Renal pelvis (tissue), 12 donors: ENCODE data around the gene TBX3. TPM values are rescaled to one million over a fixed set of nuclear protein-coding genes. Genes with fewer than 3 reads are reported as not detected.
"Not testable (repeated sequence)": the region's sequence is repeated elsewhere in the genome, so short reads cannot be mapped to it uniquely, and the experiment has no call there.

ENCODE experiments used
- DNase-seq: peaks from one replicate; pipeline ENCODE4 v3.0.0-alpha.2; 2013
- long read RNA-seq, 16 experiments: transcript quantifications; one replicate each; lab custom pipeline, GENCODE V29; 2026
- polyA plus RNA-seq, 3 donors: library from polyadenylated mRNA; unstranded; fragments of 120-200 nt; gene quantifications; one replicate each; pipeline ENCODE4 v1.2.1, GENCODE V29; 2013; ENCODE audit not compliant: insufficient read length in 3 of 3

The TBX3 gene
- polyA plus RNA-seq, result 10 to 100 TPM; 74.4 to 86.6 (median 77.6) TPM
- long read RNA-seq, donor 1, full-length matches to known transcripts, result 11 of 11 reads
- long read RNA-seq, donor 1, partial matches to known transcripts, result 0 of 11 reads
- long read RNA-seq, donor 1, other reads (novel, unspliced or antisense), result 0 of 11 reads
- long read RNA-seq, donor 2, full-length matches to known transcripts, result 10 of 118 reads
- long read RNA-seq, donor 2, partial matches to known transcripts, result 108 of 118 reads
- long read RNA-seq, donor 2, other reads (novel, unspliced or antisense), result 0 of 118 reads
- long read RNA-seq, donor 3, full-length matches to known transcripts, result 9 of 18 reads
- long read RNA-seq, donor 3, partial matches to known transcripts, result 9 of 18 reads
- long read RNA-seq, donor 3, other reads (novel, unspliced or antisense), result 0 of 18 reads
- long read RNA-seq, donor 4, full-length matches to known transcripts, result 9 of 14 reads
- long read RNA-seq, donor 4, partial matches to known transcripts, result 5 of 14 reads
- long read RNA-seq, donor 4, other reads (novel, unspliced or antisense), result 0 of 14 reads
- long read RNA-seq, donor 5, partial matches to known transcripts, result 11 of 14 reads
- long read RNA-seq, donor 5, other reads (novel, unspliced or antisense), result 0 of 14 reads
- long read RNA-seq, donor 6, full-length matches to known transcripts, result 12 of 12 reads
- long read RNA-seq, donor 6, partial matches to known transcripts, result 0 of 12 reads
- long read RNA-seq, donor 6, other reads (novel, unspliced or antisense), result 0 of 12 reads
- long read RNA-seq, donor 7, full-length matches to known transcripts, result 19 of 96 reads
- long read RNA-seq, donor 7, partial matches to known transcripts, result 77 of 96 reads
- long read RNA-seq, donor 7, other reads (novel, unspliced or antisense), result 0 of 96 reads
- long read RNA-seq, donor 8, partial matches to known transcripts, result 0 of 2 reads
- long read RNA-seq, donor 8, other reads (novel, unspliced or antisense), result 0 of 2 reads
- long read RNA-seq, donor 9, full-length matches to known transcripts, result 7 of 23 reads
- long read RNA-seq, donor 9, partial matches to known transcripts, result 16 of 23 reads
- long read RNA-seq, donor 9, other reads (novel, unspliced or antisense), result 0 of 23 reads
- long read RNA-seq, donor 10, full-length matches to known transcripts, result 9 of 35 reads
- long read RNA-seq, donor 10, partial matches to known transcripts, result 26 of 35 reads
- long read RNA-seq, donor 10, other reads (novel, unspliced or antisense), result 0 of 35 reads
- long read RNA-seq, donor 11, full-length matches to known transcripts, result 9 of 30 reads
- long read RNA-seq, donor 11, partial matches to known transcripts, result 21 of 30 reads
- long read RNA-seq, donor 11, other reads (novel, unspliced or antisense), result 0 of 30 reads
- long read RNA-seq, donor 12, full-length matches to known transcripts, result 18 of 38 reads
- long read RNA-seq, donor 12, partial matches to known transcripts, result 20 of 38 reads
- long read RNA-seq, donor 12, other reads (novel, unspliced or antisense), result 0 of 38 reads
- long read RNA-seq, donor 13, full-length matches to known transcripts, result 7 of 17 reads
- long read RNA-seq, donor 13, partial matches to known transcripts, result 10 of 17 reads
- long read RNA-seq, donor 13, other reads (novel, unspliced or antisense), result 0 of 17 reads
- long read RNA-seq, donor 14, result 0 reads
- long read RNA-seq, donor 15, full-length matches to known transcripts, result 19 of 19 reads
- long read RNA-seq, donor 15, partial matches to known transcripts, result 0 of 19 reads
- long read RNA-seq, donor 15, other reads (novel, unspliced or antisense), result 0 of 19 reads
- long read RNA-seq, donor 16, full-length matches to known transcripts, result 13 of 27 reads
- long read RNA-seq, donor 16, partial matches to known transcripts, result 14 of 27 reads
- long read RNA-seq, donor 16, other reads (novel, unspliced or antisense), result 0 of 27 reads

DNA sequence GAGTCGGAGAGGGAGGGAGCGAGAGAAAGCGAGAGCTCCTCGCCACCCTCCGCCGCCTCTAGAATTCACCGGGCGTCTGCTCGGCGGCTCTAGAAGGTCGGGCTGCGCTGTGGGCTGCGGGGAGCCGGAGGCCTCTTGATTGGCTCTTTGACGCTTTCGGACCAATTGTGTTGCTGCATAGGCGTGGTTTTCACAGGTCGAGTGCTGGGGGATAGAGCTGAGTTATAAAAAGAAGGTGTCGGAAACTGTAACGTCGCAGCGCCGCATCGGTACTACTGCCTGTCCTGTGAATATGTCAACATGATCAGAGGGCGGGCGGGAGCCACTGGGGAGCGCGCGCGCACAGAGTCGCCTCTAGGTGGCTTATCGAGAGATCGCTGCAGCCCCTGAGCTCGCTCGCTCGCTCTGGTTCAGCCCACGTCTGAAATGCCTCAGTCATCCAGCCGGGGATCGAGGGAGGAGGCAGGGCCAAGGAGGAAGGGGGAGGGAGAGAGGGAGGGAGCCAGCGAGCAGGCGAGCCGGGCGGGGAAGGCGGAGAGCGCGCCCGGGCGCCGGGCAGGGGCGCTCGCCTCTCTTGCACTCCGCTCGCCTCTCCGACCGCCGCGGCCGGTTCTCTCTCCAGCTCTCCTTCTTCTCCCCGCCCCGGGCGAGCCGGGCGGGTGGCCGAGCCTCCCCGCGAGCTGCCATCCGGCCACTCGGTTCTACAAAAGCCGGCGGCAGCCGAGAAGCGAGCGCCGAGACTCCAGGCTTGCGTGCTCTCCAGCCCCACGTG, at the start of gene TBX3:
TSS of gene TBX3 (minus strand) at position 78 of the 772 bp plus-strand sequence. CDS start 975 bp downstream, outside the sequence.
- peak; percentile 97 for DNase-seq

DNA sequence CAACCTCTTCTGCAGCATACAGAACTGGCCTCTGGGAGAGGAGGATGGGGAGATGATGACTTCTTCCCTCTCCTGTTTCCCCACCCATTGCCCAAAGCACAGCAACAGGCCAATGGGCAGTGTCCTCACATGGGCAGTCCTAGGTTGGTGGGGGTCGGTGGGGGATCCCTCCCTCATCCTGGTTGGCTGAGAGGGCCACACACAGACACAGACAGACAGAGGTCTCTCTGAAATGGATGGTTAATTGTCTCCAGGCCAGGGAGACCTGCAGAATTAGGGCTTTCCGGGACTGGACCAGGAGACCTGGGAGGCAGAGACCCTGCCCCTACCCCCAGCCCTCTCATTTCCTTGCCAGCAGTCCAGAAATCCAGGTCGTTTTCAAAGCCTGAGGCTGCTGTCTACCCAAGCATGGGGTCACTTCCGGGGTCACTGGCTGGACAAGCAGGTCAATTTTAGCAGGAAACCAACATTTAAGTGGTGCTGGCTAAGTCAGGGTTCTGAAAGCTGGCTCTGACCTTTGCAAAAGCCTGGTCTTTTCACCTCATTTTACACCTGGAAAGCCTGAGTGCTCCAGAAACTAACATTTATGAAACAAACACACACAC, 48.6 kb upstream of the TBX3 start:
- no peak for DNase-seq

DNA sequence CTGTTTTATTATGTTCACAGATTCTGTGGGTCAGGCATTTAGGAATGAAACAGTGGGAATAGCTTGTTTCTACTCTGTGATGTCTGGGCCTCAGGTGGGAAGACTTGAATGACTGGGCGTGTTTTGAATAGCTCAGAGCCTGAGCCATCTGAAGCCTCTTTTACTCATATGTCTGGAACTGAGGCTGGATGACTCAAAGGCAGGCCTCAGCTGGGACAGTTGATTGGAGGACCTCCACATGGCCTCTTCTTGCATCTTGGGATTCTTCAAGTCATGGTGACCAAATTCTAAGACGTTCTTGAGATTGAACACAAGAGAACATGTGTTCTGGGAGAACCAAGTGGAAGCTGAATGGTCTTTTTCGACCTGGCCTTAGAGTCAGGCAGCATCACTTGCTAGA, 45.8 kb upstream of the TBX3 start:
- DNase-seq, result no peak

DNA sequence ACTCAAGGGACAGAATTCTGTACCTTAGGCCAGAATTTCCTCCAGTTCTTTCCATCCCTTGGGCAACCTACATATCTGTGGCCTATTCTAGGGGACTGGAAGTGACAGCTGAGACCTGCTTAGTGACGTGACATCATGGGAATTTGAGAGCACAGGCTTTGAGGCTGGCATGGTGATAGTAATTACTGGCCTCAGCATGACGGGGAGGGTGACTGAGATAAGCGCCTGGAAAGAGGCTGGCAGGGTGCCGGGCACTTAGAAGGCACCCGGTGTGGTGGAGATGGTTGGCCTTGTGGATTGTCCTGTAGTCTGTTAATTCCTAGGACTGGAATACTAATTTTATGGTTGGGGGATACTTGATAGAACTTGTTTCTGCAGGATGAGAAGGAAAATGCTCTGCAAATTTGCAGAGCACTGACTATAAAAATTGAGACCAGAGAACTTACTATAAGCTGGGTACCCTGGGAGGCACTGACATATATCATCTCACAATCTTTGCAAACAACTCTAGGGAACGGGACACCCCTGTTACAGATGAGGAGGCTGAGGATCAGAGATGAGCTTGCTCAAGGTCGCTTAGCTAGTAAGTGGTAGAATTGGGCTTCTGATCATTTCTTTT, 42.2 kb upstream of the TBX3 start:
- DNase-seq, result no peak

DNA sequence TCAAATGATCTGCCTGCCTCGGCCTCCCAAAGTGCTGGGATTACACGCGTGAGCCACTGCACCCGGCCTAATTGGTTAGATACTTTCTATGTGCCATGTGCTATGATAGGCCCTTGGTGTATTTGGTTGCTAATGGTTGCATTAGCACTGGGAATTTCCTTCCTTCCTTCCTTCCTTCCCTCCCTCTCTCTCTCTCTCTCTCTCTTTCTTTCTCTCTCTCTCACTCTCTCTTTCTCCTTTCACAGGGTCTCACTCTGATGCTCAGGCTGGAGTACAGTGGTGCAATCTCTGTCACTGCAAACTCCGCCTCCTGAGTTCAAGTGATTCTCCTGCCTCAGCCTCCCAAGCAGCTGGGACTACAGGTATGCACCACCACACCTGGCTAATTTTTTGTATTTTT, 38.2 kb upstream of the TBX3 start:
- not testable (repeated sequence) for DNase-seq

DNA sequence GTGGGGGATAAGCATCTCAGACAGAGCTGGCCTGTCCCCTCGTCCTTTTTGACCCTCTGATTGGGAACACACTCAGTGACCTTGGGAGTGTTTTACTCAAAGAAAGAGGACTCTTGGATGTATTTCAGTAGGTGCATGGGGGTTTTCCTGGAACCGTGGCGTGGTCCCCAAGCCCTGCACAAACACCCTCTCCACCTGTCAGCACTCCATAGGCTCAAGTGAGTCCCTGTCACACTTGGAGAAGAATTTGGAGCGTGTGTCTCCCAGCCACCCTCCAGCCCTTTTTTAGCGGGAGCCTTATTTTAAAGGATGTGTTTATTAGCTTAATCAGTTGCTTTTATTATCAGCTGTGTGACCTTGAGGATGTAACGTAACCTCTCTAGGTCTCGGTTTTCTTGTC, 37.3 kb upstream of the TBX3 start:
- no peak for DNase-seq

DNA sequence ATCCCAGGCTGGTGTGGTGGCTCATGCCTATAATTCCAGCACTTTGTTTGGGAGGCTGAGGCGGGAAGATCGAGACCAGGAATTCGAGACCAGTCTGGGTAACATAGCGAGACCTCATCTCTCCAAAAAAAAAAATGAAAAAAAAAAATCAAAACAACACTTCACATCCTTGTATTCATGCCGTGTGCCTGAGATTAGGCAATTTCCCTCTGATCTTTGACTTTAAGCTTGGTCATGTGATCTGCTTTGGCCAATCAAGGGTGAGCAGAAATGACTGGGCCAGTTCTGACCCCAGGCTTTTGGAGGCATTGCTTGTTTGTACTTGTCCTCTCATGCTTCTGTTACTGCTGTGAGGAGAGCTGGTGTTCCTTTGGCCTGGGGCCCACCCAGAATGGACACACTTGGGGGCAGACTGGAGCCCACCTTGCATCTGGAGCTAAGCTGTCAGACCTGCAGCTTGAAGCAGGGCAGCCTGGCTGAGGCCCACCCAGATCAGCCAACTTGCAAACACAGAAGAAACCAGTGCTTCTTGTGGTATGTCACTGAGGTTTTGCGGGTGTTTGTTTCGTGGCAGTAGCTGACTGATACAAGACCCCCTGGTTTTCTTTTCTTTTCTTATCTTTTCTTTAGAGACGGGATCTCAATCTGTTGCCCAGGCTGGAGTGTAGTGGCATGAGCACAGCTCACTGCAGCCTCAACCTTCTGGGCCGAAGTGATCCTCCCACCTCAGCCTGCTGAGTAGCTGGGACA, 29.7 kb upstream of the TBX3 start:
- no peak for DNase-seq

DNA sequence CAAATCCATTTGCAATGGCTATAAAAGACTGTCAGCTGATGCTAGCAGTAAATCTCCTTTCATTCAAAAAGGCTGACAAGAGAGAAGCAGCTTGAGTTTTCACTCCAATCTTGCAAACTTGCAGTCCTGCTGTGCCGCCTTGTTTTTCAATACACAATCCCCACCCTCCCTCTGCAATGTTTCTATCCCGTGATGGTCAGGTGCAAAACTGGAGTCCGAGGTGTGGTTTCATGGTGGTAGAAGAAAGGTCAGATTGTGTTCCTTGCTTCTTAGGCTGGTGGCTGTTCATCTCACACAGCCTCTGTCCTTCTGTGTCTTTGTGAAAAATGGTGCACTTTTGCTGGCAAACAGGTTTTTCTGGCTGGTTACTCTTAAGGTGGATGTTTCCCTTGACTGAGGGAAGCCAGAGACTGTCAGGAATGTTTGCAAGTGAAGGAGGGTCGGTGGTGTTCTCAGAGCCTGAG, 27.7 kb upstream of the TBX3 start:
- DNase-seq, result no peak

DNA sequence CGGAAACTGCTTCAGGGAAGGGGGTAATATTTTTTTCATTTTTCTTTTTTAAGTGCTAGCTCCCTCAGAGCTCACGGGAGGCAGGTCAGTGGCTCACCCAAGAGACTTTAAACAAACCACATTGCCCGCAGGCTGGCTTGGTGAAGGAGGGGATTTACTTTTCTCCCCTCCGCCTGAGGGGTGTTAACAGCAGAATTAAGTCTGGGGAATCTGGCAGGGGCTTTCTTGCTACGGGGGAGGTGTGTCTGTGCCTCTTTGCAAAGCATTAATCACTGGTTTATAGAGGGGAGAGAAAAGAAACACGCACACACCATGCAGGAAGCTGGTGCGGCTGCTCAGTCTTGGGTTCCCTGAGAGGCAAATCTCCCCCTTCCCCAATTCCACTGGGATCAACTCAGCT, 26.2 kb upstream of the TBX3 start:
- no peak for DNase-seq

DNA sequence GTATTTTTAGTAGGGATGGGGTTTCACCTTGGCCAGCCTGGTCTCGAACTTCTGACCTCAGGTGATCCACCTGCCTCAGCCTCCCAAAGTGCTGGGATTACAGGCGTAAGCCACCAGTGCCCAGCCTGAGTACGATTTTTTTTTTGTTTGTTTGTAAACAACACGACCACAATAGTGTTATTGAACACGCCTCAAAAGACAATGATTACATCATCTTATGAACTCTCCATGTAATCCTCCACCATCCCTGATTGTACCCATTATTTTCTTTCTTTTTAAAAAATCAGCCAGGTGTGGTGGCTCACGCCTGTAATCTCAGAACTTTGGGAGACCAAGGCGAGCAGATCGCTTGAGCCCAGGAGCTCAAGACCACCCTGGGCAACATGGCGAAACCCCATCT, 25.1 kb upstream of the TBX3 start:
- DNase-seq, result no peak

DNA sequence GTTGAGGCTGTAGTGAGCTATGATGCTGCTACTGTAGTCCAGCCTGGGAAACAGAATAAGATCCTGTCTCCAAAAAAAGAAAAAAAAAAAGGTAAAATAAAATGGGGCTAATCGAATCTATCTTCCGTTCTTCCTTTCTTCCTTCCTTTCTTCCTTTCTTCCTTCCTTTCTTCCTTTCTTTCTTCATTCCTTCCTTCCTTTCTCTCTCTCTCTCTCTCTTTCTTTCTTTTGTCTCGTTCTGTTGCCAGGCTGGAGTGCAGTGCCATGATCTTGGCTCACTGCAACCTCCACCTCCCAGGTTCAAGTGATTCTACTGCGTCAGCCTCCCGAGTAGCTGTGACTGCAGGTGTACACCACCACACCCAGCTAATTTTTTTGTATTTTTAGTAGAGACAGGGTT, 24.6 kb upstream of the TBX3 start:
- not testable (repeated sequence) for DNase-seq

DNA sequence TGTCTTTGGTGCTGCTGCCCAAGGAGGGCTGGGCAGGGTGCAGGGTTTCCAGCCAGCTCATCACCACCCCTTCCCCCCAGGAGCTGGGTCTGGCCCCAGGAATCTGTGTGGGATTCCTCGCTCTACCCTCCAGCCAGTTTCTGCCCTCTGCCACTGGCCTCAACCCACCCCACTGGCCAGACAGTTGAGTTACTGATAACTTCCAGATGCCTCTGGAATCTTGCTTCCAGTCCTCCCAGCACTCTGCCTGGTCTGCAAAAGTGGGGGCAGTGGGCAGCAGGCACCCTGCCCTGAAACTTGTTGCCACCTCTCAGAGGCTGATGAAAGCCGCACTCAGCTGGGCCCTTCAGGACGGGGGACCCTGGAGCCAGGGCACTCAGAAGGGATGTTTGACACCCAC, 20.1 kb upstream of the TBX3 start:
- no peak for DNase-seq

DNA sequence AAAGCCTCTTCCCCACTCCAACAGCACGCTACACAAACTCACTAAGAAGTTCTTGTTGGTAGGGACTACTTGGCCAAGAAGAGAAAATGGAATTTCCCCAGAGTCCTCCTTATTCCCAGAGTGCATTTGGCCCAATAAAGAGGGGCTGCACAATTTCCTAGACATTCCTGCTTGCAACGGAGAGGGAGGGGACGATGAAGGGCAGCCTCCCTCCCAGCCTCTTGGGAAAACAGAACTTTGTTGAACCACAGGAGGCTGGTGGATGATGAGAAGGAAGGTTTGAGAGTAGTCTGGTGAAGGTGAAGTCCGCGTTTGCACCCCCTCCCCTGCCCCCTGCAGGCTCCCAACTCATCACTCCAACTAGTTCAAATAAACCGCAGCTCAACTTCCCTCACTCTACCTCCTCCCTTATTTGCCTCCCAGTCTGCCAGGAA, 19.1 kb upstream of the TBX3 start:
- DNase-seq, result no peak

DNA sequence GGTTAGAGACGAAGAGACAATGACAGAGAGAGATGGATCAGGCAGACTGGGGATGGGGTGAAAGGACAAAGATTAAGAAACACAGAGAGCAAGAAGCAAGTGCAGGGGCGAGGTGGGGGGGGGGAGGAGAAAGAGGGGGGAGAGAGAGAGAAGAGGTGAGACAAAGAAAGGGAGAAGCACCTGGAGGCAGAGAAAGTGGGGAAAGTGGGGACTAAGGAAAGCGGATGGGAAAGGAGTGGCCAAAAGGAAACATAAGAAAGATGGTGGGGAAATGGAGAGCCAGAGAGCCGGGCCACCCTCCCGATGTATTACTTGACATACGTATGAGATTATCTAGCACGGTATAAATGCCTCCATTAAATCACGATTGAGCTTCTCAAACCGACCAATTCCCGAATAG, 18.5 kb upstream of the TBX3 start:
- DNase-seq, result no peak

DNA sequence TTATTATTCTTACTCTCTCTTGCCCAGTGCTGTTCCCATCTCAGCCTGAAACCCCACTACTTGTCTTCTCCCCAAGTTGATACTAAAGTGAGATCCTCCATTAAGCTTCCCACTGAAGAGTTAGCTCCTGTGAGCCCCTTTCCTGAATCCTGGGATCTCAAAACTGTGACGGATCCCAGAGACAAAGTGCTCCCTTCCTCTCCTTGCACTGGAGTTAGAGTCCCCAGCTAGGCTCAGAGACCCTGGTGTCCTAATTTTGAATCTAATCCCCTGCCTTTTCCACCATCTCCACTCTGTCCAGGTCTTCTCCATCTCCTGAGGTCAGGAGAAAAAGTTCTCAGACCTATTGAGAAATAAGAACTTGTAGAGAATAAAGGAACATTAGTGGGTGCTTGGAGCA, 17.6 kb upstream of the TBX3 start:
- no peak for DNase-seq

DNA sequence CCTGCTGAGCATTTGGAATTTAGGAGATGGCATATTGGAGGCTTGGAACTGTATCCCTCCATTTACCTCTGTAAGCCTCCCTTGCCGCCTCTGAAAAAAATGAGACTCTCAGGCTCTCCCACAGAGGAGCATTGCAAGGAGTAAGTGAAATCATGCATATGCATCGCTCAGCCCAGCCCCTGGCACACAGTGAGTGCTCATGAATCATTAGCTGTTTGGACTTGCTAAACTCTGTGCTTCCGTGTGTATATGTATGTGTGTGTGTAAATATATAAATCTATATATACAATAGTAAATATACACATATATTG, 17.1 kb upstream of the TBX3 start:
- no peak for DNase-seq

DNA sequence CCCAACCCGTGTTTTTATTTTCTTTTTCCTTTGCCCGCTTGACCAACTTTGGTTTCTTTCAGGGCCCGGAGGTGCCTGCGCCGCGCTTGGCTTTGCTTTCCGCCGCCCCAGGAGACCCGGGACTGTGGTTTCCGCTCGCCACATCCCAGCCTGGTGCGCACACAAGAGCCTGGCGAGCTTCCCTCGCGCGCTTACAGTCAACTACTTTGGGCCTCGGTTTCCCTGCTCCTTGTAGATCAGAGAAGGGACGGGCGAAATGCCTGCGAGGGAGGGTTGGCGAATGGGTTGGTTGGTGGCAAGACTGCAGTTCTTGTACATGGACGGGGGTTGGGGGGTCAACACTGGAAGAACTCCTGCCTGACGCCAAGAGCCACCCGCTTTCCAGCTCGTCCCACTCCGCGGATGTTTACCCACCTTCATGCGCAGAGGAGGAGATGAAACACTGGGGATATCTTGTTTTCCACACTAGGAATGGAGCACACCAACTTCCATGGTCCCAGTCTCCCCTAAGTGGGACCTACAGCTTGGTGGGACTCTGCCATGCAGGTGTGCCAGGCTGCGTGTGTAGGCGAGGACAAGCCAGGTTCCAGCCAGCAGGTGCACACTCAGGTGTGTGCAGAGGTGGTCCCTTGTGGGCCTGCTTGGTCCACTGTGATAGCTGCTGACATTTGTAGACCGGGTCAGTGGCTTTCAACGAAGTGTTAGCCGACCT, 16.6 kb upstream of the TBX3 start:
- no peak for DNase-seq
